ENCODE measurements around the gene LACTB.

DNA sequence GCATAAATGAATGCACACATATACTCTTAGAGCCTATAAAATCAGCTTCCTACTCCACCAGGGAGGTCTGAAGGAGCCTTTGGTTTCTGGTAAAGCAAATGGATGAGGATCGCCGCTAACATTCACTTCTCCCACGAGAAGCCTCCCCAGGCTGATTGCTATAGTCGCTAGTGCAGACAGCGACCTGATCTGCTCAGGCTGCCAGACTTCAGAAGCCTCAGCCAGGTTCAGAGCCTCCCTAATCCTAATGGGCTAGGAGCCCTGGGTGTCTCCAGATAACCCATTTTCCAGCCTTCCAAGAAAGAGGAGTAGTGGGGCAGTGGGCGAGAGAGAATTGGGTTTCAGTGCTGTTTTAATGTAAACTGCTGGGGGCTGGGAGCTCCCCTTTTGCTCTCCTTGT lies 43.7 kb upstream of the LACTB start:
- TF ChIP-seq FOXJ3 (CRISPR knock-in tag; IDR thresholded peaks at IDR 0.05; ENCODE audit: borderline replicate concordance): no peak
- TF ChIP-seq, protein P1, sequence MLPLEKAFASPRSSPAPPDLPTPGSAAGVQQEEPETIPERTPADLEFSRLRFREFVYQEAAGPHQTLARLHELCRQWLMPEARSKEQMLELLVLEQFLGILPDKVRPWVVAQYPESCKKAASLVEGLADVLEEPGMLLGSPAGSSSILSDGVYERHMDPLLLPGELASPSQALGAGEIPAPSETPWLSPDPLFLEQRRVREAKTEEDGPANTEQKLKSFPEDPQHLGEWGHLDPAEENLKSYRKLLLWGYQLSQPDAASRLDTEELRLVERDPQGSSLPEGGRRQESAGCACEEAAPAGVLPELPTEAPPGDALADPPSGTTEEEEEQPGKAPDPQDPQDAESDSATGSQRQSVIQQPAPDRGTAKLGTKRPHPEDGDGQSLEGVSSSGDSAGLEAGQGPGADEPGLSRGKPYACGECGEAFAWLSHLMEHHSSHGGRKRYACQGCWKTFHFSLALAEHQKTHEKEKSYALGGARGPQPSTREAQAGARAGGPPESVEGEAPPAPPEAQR (CRISPR knock-in tag; IDR thresholded peaks at IDR 0.05): no peak
- TF ChIP-seq, protein P2, sequence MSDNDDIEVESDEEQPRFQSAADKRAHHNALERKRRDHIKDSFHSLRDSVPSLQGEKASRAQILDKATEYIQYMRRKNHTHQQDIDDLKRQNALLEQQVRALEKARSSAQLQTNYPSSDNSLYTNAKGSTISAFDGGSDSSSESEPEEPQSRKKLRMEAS (CRISPR knock-in tag; IDR thresholded peaks at IDR 0.05): no peak
- TF ChIP-seq CREB1 (CRISPR knock-in tag; IDR thresholded peaks at IDR 0.05): no peak
- TF ChIP-seq, protein P3, sequence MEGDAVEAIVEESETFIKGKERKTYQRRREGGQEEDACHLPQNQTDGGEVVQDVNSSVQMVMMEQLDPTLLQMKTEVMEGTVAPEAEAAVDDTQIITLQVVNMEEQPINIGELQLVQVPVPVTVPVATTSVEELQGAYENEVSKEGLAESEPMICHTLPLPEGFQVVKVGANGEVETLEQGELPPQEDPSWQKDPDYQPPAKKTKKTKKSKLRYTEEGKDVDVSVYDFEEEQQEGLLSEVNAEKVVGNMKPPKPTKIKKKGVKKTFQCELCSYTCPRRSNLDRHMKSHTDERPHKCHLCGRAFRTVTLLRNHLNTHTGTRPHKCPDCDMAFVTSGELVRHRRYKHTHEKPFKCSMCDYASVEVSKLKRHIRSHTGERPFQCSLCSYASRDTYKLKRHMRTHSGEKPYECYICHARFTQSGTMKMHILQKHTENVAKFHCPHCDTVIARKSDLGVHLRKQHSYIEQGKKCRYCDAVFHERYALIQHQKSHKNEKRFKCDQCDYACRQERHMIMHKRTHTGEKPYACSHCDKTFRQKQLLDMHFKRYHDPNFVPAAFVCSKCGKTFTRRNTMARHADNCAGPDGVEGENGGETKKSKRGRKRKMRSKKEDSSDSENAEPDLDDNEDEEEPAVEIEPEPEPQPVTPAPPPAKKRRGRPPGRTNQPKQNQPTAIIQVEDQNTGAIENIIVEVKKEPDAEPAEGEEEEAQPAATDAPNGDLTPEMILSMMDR (IDR thresholded peaks at IDR 0.05): no peak
